GM12878 (cell line): Measurements from ENCODE around the gene MRPS23. TPM values are rescaled to one million over a fixed set of nuclear protein-coding genes. Genes with fewer than 3 reads are reported as not detected.

Experiments used
- ATAC-seq: fragments of 200-7000 bp; cut with Tn5 transposase; 3 replicates; pipeline ENCODE4 v1.9.1; 2020; ENCODE audit warnings: mild to moderate bottlenecking, moderate library complexity
- BruUV-seq: library from RNA; stranded (reverse); fragments of 400-500 nt; replicated peaks from 2 replicates; lab custom pipeline; 2021; lab: Mats Ljungman, UMichigan
- CTCF ChIA-PET: fragments of 300-600 bp; sonication (Branson Sonifier 250); formaldehyde crosslinking; extraction: SDS; loops from one replicate; lab custom pipeline; 2021; ENCODE audit warnings: inconsistent platforms; lab: Yijun Ruan, JAX
- POLR2A ChIA-PET: fragments of 350-600 bp; formaldehyde crosslinking; extraction: SDS; loops from one replicate; lab custom pipeline; 2021; ENCODE audit warnings: inconsistent platforms; lab: Charles Lee
- RAD21 ChIA-PET: fragments of 300-600 bp; sonication (Branson Sonifier 250); formaldehyde crosslinking; loops from one replicate; lab custom pipeline; 2023; ENCODE audit warnings: antibody characterized with exemption; ENCODE audit not compliant: unreplicated experiment; lab: Charles Lee
- SMC1A ChIA-PET: fragments of 300-600 bp; sonication (Branson Sonifier 250); formaldehyde crosslinking; loops from one replicate; lab custom pipeline; 2023; ENCODE audit not compliant: unreplicated experiment, uncharacterized antibody; lab: Charles Lee
- DNase-seq: peaks from one replicate; pipeline ENCODE4 v3.0.0-alpha.2; 2011; ENCODE audit warnings: low read depth, low spot score
- FAIRE-seq: peaks from 3 replicates; lab custom pipeline; 2011; peaks lifted over from hg19 to GRCh38; lab: Jason Lieb, UNC
- H2AFZ ChIP-seq: 2 replicates; pipeline ENCODE4 v1.6.0; 2011; ENCODE audit warnings: low read depth, low read length, control low read depth; ENCODE audit not compliant: control insufficient read depth
- H3K27ac ChIP-seq: 2 replicates; pipeline ENCODE4 v1.5.1; 2011; ENCODE audit warnings: control low read depth; ENCODE audit not compliant: control insufficient read depth, insufficient read depth
- H3K27me3 ChIP-seq, 2 experiments: replicated peaks in 1 of 2; 2 replicates each; pipeline versions ENCODE4 v1.6.0 to v1.6.1; 2011; ENCODE audit warnings: low read length in 1 of 2; ENCODE audit not compliant: control insufficient read depth in 2 of 2, insufficient read depth in 2 of 2
- H3K36me3 ChIP-seq, 2 experiments: 2 replicates each; pipeline ENCODE4 v1.5.1; 2011; ENCODE audit warnings: low read length in 1 of 2; ENCODE audit not compliant: control insufficient read depth in 2 of 2, insufficient read depth in 2 of 2
- H3K4me1 ChIP-seq: 2 replicates; pipeline ENCODE4 v1.6.1; 2011; ENCODE audit warnings: mild to moderate bottlenecking, low read length, moderate library complexity, mixed read lengths; ENCODE audit not compliant: control insufficient read depth, insufficient read depth
- H3K4me2 ChIP-seq: 2 replicates; pipeline ENCODE4 v1.6.0; 2011; ENCODE audit warnings: control low read depth; ENCODE audit not compliant: control insufficient read depth, insufficient read depth
- H3K4me3 ChIP-seq: fragments of 200-600 bp; sonication (generic); 2 replicates; pipeline ENCODE4 v1.5.1; 2016
- H3K79me2 ChIP-seq: 2 replicates; pipeline ENCODE4 v1.6.0; 2011; ENCODE audit warnings: low read length; ENCODE audit not compliant: control insufficient read depth, insufficient read depth
- H3K9ac ChIP-seq: 2 replicates; pipeline ENCODE4 v1.8.0; 2011; ENCODE audit warnings: low read length, control low read depth, mixed read lengths; ENCODE audit not compliant: control insufficient read depth, insufficient read depth
- H3K9me3 ChIP-seq: replicated peaks from 3 replicates; pipeline ENCODE4 v1.5.1; 2011; ENCODE audit warnings: mild to moderate bottlenecking, low read length; ENCODE audit not compliant: control insufficient read depth, insufficient read depth
- H4K20me1 ChIP-seq: 2 replicates; pipeline ENCODE4 v1.6.0; 2011; ENCODE audit not compliant: control insufficient read depth, insufficient read depth
- CREM ChIP-seq: IDR thresholded peaks from 2 replicates; pipeline ENCODE4 v1.6.1; 2014; ENCODE audit warnings: antibody characterized with exemption, low read depth
- ESRRA ChIP-seq: IDR thresholded peaks from 2 replicates; pipeline ENCODE4 v1.6.1; 2012; ENCODE audit warnings: mild to moderate bottlenecking, low read length, improper control_type of control experiment
- POLR2A ChIP-seq: IDR thresholded peaks from 2 replicates; pipeline ENCODE4 v1.6.1; 2011; ENCODE audit warnings: low read depth, mild to moderate bottlenecking, low read length
- POLR2AphosphoS2 ChIP-seq: IDR thresholded peaks from 2 replicates; pipeline ENCODE4 v1.6.1; 2011; ENCODE audit warnings: low read depth, mild to moderate bottlenecking, low read length, improper control_type of control experiment, moderate library complexity
- RCOR1 ChIP-seq: conservative IDR thresholded peaks from 2 replicates; pipeline ENCODE4 v1.6.1; 2012; ENCODE audit warnings: low read depth, low read length, improper control_type of control experiment
- ZNF384 ChIP-seq: IDR thresholded peaks from 2 replicates; pipeline ENCODE4 v1.6.1; 2012; ENCODE audit warnings: low read depth, mild to moderate bottlenecking, low read length, improper control_type of control experiment, borderline replicate concordance
- WGBS: methylation state at CpG from one replicate; pipeline ENCODE4 v1.1.6; 2016; ENCODE audit warnings: low lambda C conversion rate; ENCODE audit not compliant: insufficient replicate concordance, insufficient coverage; ENCODE audit errors: missing lambda C conversion rate; 5-methylcytosine and 5-hydroxymethylcytosine counted together
- in situ Hi-C: fragments of 300-500 bp; cut with MboI; formaldehyde crosslinking; loops from 9 replicates; pipeline ENCODE4 v1.14.3; 2018; ENCODE audit warnings: mixed read lengths
- intact Hi-C: fragments of 100-400 bp; cut with micrococcal nuclease; formaldehyde crosslinking; loops from one replicate; pipeline ENCODE4 v1.14.2; 2022; ENCODE audit not compliant: unreplicated experiment
- polyA plus RNA-seq, 11 experiments: library from polyadenylated mRNA; depleted of rRNA in 4 of 11; unstranded in 6 of 11; stranded (reverse) in 5 of 11; fragments of >200 nt; fragmentation: Nextera tagmentation in 4 of 11; fragmentation: Illumina TruSeq in 1 of 11; extraction: Ambion mirVana in 4 of 11; extraction: Trizol in 1 of 11; gene quantifications; 1 replicate in 1 of 11; 2 replicates in 10 of 11; pipeline versions ENCODE4 v1.2.1 to v1.2.3, GENCODE V29; 2011 to 2016; ENCODE audit warnings: inconsistent platforms in 2 of 11, missing spikeins in 2 of 11, low read depth in 1 of 11
- total RNA-seq, 4 experiments: library from RNA; depleted of rRNA in 3 of 4; stranded (reverse); fragments of >200 nt in 3 of 4; fragmentation: Illumina TruSeq in 1 of 4; extraction: Trizol in 1 of 4; gene quantifications; 2 replicates each; pipeline versions ENCODE4 v1.2.1 to v1.2.3, GENCODE V29; 2013 to 2021
- TF ChIP-seq, protein P1 (sequence below): IDR thresholded peaks from 2 replicates; pipeline ENCODE4 v1.6.1; 2012; ENCODE audit warnings: low read depth, low read length, improper control_type of control experiment

The MRPS23 gene
- total and polyA plus RNA-seq, 10 of the 15 experiments (the other 5 are each of a cell fraction or from before 2014, with no cell fraction given) = 65.3 to 237 (median 87.9) TPM

DNA sequence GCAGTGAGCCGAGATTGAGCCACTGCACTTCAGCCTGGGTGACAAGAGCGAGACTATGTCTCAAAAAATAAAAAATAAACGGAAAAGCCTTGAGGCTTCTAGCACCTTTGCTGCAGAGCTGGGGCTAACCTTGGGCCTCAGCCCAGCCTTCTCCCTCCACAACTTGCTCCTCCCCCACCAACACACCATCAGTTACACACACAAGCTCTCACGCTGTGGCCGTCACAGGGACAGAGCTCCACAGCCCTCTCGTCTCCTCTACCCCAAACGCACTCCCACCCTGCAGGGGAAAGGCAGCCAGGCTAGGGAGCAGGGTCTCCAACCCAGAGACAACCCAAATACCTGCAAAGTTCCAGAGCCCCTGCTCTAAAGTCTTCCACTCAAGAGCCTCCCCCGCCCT, 22.0 kb upstream of the MRPS23 start:
- FAIRE-seq = no peak
- no peak for DNase-seq
- Histone ChIP-seq H3K4me3 (no peak overlapping the region), H3K9ac (no peak overlapping the region), H4K20me1 (no peaks in the 10 kb centered on the region), H3K79me2 (no peaks in the 10 kb centered on the region), H3K4me2 (no peak overlapping the region), H3K27ac (no peak overlapping the region), H3K4me1 (peaks cover 26% of the 10 kb centered on the region), H3K27me3 (no peaks in the 10 kb centered on the region; a peak in 1 of 4 replicates), H3K9me3 (no peaks in the 10 kb centered on the region; the same call in 2 of the 3 replicates), H2AFZ (no peak overlapping the region), H3K36me3 (no peaks in the 10 kb centered on the region)
- ChIA-PET SMC1A (interaction anchor here (0.5 to 0.9 kb wide), 2 partner anchors 12 to 614 kb away, joined by 3 to 4 read pairs; no protein-coding TSS in a partner anchor), POLR2A (interaction anchor here (0.7 kb wide), 1 partner anchor 68 kb away, joined by 3 read pairs; no protein-coding TSS in a partner anchor), RAD21 (interaction anchor here (4.2 kb wide), 1 partner anchor 12 kb away, joined by 20 read pairs; no protein-coding TSS in a partner anchor), CTCF (interaction anchor here (1.0 to 2.1 kb wide), 2 partner anchors 12 to 122 kb away, joined by 3 to 11 read pairs; no protein-coding TSS in a partner anchor)
- no peak for ATAC-seq
- intact Hi-C loops (no loop called here), in situ Hi-C loops (no loop called here)
- TF ChIP-seq ZNF384 (no peak), RCOR1 (no peak), CREM (no peak), ESRRA (no peak), POLR2A (no peak), POLR2AphosphoS2 (no peak)
- TF ChIP-seq, protein P1, sequence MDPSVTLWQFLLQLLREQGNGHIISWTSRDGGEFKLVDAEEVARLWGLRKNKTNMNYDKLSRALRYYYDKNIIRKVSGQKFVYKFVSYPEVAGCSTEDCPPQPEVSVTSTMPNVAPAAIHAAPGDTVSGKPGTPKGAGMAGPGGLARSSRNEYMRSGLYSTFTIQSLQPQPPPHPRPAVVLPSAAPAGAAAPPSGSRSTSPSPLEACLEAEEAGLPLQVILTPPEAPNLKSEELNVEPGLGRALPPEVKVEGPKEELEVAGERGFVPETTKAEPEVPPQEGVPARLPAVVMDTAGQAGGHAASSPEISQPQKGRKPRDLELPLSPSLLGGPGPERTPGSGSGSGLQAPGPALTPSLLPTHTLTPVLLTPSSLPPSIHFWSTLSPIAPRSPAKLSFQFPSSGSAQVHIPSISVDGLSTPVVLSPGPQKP = no peak
- WGBS = 69% methylated on average over 8 of the region's 8 CpGs
- no TSS peak for BruUV-seq
